ENCODE data around the gene RAB6B.
"Not testable (repeated sequence)": the region's sequence is repeated elsewhere in the genome, so short reads cannot be mapped to it uniquely, and the experiment has no call there.

Gene RAB6B

DNA sequence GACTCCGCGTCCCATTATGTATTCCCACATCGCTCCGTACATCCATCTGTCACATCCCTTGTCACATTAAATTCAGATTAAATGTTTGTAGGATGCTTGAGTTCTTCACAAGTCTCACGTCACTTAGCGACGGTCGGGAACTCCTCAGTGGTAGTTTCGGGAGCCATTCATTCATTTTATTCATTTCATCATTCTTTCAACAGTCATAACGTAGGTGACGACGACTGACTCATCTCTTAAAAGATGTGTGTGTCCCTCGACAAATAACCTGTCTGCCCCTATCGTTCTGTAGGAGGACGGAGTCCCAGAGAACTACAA is 90.3 kb downstream of the RAB6B start:
- DNase-seq (ENCODE audit: low spot score): no peak

DNA sequence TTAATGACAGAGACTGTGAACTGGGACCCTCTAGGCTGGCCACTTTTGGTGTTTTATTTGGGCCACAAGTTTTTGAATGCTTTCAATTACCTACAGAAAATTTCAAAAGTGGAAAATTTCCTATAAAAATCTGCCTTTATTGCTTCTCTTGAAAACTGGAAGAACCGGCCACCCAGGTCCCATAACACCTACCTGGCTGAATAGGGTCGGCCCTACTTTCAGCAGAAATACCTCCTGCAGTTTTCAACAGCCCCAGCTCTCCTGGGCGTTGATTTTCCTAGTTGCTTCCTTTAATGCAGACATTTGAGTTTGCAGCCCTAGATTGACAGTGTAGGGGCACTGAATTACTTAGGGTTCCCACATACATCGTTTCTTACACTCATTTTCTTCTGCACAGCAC is 90.8 kb downstream of the RAB6B start:
- no peak for DNase-seq (ENCODE audit: low spot score)

DNA sequence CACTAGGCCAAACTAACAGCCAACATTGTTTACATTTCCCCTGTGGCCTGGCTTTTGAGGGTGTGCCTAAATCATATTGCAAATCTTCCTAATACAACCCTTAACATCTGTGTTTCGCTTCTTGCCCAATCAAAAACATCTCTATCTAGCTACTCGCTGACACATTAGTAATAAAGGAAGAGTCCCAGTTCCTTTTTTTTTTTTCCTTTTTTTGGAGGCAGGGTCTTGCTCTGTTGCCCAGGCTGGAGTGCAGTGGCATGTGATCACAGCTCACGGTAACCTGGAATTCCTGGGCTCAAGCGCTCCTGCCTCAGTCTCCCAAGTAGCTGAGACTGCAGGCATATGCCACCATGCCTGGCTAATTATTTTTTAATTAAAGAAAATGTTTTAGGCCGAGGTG is 92.2 kb downstream of the RAB6B start:
- no peak for DNase-seq (ENCODE audit: low spot score)

DNA sequence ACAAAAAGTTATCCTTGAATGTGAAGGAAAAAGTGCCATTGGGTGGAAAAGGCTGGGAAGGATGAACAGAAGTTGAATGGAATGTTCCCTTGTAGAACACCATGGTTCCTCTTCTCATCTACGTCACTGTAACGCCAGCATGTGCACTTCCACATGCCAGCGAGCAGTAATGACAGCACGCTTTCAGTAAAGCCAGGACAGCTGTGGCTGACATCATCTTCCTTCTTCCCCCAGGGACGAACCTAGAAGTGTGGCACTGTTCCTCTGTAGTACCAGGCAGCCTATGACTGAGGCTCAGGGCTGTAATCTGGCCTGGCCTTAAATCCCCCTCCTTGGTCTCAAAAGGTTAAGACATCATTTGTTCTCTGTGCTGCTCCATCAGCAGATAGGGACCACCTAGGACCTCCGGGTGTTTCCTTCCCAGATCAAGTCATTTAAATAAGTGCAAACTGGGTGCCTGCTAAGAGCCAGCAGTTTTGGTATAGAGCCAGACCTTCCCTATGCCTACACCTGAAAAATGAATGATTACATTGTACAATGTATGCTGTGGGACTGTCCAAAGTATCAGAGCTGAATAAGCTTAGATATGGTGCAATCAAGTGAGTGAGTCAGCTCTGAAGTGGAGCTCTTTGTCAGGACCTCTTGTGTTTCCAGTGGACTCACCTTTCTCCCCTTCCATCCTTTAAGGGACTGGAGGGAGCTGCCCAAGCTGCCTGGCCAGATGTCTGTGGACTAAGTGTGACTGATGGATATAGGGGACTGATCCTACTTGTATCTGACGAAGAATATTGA is 95.7 kb downstream of the RAB6B start:
- no peak for DNase-seq (ENCODE audit: low spot score)

DNA sequence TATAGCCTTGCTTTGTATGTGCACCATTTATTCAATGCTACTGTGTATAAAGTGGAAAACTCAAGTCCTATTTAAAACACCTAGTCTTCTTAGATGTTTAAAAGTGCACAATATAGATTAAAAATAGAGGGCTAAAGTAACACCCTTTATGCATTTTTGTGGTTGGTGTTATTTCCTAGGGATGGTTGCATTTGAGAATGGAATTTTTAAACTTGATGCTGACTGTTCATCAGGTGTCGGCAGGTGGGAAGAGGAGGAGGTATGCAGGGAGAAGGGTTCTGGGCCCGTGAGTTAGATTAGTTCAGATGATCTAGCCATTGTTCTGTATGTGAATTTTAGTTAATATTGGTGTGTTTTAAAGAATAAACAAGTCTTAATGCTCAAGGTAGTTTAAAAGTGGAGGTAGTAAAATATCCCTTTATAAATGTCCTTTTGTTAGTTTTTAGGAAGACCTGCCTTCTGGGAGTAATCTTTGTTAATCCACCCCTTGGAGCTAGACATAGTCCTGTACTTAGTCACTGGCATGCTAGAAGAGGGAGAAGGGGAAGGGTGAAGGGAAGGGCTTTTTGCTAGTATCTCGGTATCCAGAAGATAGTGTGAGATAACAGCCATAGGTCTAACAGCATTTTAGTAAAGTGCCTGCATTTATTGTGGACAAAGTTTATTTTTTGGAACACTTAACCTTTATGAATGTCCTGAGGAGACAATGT is 98.1 kb downstream of the RAB6B start:
- no peak for DNase-seq (ENCODE audit: low spot score)

DNA sequence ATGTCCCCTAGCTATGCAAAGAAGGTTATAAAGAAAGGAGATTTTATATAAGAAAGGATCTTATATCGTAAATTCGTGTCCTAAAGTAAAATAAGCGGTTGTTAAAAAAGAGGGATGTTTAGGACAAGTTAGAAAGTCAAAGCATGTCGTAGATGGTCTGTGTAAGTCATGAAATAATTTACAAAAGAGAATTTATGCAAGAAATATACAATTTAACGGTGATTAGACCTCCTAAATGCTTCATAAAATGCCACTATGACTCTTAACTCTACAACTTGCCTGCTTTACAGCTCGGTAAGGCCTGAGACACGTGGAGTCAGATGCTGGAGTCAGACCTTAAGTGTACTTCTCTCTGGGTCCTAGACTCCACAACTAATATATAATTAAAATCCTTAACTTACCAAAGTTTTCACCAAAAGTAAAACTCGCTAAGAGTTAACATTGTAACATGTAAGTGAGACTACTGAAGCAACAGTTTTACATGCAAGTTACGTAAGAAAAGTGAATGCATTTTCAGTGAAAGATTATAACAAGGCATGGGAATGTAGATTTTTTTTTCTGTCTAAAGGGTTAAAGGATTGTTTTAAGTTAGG is 103.4 kb downstream of the RAB6B start:
- no peak for DNase-seq (ENCODE audit: low spot score)

DNA sequence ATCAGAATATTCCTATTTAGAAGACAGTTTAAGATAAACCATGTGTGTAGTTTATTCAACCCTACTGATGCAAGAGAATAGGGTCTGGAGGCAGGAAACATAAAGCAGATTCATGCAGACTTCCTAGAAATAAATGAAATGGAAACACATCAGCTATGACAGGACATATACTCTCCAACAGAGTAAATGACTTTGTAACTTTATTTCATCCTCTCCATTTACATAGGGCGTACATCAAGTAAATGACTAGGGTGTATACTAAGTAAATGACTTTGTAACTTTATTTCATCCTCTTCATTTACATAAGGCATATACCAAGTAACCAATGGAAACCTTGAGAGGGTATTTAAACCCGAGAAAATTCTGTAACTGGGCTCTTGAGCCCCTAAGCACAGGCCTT is 107.7 kb downstream of the RAB6B start:
- no peak for DNase-seq (ENCODE audit: low spot score)

DNA sequence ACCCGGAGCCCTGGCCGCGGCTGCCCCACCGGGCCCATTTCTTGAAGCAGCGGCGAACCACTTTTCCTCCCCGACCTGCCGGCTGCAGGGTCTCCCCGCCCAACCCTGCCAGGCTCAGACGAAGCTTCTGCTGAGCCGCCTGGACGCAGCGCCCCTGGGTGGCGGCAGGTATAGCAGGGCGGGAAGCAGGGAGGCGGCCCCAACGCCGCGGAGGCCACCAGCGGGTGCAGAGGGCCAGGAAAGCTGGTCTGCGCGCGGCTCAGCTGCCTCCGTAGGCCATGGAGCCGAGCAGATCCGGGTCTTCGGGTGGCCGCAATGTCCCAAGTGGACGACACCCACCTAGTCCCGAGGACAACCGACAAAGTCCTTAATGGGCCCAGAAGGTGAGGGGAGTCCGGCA is 111.9 kb downstream of the RAB6B start:
- DNase-seq (ENCODE audit: low spot score): no peak

DNA sequence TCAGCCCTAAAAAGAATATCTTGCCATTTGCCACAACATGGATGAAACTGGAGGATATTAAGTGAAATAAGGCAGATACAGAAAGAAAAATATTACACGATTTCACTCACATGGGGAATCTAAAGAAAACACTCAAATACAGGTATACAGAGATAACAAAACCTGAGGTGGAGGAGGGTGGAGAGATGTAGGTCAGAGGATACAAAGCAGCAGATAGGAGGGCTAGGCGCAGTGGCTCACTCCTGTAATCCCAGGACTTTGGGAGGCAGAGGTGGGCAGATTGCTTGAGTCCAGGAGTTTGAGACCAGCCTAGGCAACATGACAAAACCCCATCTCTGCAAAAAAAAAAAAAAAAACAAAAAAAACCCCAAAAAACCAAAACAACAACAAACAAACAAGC is 113.2 kb downstream of the RAB6B start:
- no peak for DNase-seq (ENCODE audit: low spot score)

DNA sequence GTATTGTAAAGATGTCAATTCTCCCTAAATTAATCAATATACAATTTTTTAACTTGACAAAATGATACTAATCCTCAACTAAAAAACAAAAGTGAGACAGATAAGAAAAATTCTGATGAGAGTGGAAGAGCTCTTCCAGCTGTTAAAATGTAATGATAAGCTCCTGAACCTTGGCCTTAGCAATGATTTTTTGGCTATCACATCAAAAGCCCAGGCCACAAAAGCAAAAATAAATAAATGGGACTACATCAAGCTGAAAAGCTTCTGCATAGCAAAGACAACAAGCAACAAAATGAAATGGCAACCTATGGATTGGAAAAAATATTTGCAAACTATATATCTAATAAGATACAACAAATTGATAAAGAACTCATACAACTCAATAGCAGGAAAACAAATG is 114.1 kb downstream of the RAB6B start:
- no peak for DNase-seq (ENCODE audit: low spot score)

DNA sequence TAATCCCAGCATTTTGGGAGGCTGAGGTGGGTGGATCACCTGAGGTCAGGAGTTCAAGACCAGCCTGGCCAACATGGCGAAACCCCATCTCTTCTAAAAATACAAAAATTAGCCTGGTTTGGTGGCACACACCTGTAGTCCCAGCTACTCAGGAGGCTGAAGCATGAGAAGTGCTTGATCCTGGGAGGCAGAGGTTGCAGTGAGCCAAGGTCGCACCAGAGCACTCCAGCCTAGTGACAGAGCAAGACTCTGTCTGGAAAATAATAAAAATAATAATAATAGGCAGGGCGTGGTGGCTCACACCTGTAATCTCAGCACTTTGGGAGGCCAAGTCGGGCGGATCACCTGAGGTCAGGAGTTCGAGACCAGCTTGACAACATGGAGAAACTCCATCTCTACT is 114.9 kb downstream of the RAB6B start:
- not testable (repeated sequence) for DNase-seq (ENCODE audit: low spot score)

DNA sequence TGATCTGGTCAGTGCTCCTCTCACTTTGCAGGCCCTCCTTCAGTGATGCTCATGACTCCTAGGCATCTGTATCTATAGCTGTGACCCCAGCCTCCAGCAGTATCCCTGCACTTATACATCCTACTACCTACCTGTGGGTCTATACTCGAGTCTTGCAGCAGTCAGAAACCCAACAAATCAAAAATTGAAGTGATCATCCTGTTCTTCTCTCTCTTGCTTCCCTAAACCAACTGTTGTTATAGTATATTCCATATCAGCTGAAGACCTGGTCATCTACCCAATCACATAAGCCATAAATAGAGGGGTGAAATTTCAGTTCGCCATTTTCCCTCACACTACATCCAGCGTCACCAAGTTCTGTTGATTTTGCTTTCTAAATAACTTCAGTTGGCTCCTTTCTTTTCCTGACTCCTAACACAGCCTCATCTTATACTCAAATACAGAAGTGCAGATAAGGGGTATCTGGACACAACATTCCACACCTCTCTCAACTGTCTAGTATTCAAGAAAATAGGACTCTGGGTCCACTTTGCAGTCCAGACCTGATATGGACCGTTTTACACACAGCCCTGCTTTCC is 116.0 kb downstream of the RAB6B start:
- no peak for DNase-seq (ENCODE audit: low spot score)

DNA sequence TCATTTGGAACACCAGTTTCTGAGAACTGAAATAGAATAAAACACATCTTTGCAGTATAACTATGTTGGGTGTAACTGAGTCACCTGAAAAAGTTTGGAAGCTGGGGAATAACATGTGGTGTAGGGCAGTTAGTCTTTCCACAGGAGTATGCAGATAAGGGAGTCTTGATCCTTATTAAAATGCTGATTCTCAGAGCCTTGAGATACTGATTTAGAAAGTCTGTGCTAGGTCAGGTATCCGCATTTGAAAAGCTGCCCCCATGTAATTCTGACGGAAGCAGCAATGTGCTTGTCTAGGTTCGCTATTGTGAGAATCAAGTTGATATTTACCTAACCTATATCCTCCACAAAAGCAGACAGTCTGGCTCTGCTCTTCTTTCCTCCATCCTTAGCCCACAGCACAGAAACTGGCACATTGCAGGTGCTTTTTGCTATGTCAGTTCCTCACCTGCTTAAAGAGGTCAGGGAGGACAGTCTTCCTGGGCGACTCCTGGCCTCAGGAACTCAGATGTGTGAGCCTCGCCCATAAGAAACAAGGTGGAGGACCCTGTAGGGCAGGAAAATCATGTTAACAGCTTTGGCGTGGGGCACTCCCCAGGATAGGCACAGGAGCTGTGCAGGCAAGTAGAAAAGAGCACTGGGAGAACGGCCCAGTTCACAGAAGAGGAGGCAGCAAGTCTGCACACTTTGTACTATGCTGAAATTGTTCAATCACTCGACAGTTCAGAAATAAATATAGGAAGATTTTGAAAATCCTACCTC is 117.7 kb downstream of the RAB6B start:
- no peak for DNase-seq (ENCODE audit: low spot score)

DNA sequence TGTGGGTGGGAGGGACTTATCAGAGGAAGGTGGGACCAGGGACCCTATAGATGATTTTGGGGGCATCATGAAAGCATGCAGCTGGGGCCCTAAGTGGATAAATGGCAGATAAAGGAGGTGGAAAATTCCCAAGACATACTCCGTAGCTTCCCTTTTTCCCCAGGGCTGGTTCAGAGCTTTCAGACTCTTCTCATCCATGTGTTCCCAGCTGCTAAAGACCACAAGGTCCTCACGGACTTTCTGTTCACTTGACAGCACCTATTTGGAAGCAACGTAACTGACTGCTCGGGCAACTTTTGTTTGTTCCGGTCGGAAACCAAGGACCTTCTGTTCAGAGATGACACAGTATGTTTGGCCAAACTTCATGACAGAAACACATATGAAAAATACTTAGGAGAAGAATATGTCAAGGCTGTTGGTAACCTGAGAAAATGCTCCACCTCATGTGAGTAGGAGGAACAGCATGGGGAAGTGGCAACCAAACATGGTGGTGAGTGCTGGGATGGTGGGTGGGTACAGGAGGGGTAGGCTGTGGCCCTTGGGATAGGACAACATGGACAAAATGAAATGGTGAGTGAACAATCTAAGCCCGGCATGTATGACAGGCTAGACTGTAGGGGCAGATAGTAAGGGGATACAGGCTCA is 118.8 kb downstream of the RAB6B start:
- DNase-seq (ENCODE audit: low spot score): no peak

DNA sequence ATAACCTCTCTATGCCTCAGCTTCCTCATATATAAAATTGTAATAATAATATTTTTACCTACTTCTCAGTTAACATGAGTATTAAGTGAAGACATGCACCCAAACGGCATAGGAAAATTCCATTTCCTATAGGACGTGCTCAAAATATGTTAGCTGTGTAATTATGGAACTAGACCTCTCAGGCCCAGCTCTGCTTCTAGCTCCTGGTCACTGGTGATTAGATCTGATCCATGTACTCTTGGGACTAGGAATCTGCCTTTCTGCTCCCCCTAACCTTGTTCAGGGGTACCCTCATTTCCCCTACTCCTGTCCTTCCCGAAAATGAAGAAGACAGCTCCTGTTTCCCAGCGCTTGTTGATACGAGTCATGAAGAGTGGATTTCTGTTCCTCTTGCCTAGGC is 119.8 kb downstream of the RAB6B start:
- DNase-seq (ENCODE audit: low spot score): no peak

DNA sequence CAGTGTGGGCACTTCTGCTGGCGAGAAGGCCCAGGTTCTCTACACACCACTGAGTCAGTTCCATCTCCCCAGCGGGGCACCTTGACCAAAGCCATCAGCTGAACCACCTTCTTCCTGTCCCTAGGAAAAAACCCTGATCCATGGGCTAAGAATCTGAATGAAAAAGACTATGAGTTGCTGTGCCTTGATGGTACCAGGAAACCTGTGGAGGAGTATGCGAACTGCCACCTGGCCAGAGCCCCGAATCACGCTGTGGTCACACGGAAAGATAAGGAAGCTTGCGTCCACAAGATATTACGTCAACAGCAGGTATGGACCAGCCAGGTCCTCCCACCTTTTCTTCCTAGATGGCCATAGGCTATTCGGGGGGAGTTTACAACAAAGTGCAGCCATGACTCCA is 120.4 kb downstream of the RAB6B start:
- no peak for DNase-seq (ENCODE audit: low spot score)
